Stomach (tissue), 4 donors: Measurements from ENCODE around the gene GRK1.

Source experiments
- POLR2A ChIP-seq, 4 donors: fragments of 450-650 bp; IDR thresholded peaks; one replicate each; pipeline ENCODE4 v1.6.1; 2016; ENCODE audit warnings: antibody characterized with exemption in 4 of 4, control low read depth in 2 of 4, mild to moderate bottlenecking in 1 of 4, moderate library complexity in 1 of 4
- TF ChIP-seq, protein P1 (sequence below), 7 experiments: fragments of 450-650 bp in 4 of 7; fragments of 200-600 bp in 3 of 7; sonication (generic) in 3 of 7; IDR thresholded peaks; one replicate each; pipeline ENCODE4 v1.5.1; 2016 to 2019; ENCODE audit warnings: antibody characterized with exemption in 7 of 7, control low read depth in 2 of 7, mild to moderate bottlenecking in 1 of 7

DNA sequence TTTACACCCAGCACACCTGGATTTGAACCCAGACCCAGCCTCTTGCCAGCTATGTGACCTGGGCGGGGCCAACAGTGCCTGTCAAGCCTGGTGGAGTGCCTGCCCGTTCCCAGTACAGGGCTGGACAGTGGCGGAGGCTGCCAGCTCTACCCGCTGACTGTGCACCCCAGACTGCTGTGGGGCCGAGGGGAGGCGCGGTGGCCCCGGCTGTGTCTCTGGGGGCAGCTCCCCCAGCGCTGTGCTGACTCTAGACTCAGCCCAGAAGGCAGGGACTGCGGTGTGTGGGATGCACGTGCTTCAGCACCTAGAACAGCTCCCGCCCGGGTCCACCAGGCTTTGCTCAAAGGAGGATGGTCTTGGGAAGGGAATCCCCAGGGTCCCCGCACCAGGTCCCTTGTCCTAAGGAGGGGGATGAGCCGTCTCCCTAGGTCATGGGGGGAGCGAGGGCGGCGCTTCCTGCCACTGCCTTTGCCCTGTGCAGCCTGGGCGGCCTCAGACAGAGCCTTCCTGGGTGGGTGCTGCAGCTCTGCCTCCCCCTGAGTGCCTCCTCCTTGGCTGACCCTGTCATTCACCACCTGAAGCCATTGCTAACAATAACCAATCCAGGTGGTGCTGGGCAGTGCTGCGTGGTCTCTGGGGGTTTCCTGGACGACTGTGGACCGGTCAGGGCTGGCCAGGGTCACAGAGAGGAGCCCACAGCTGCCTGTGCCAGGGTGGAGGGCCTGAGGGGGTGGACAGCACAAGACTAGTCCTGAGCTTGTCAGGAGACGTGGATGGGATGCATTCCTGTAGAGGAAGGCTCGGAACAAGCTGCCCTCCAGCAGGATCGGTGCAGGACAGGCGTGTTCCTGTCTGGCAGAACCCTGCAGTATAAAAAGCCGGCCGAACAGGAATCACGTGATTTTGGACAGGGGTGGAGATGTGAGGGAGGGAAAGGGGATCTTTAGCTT is 110.6 kb downstream of the GRK1 start:
- TF ChIP-seq, protein P1, sequence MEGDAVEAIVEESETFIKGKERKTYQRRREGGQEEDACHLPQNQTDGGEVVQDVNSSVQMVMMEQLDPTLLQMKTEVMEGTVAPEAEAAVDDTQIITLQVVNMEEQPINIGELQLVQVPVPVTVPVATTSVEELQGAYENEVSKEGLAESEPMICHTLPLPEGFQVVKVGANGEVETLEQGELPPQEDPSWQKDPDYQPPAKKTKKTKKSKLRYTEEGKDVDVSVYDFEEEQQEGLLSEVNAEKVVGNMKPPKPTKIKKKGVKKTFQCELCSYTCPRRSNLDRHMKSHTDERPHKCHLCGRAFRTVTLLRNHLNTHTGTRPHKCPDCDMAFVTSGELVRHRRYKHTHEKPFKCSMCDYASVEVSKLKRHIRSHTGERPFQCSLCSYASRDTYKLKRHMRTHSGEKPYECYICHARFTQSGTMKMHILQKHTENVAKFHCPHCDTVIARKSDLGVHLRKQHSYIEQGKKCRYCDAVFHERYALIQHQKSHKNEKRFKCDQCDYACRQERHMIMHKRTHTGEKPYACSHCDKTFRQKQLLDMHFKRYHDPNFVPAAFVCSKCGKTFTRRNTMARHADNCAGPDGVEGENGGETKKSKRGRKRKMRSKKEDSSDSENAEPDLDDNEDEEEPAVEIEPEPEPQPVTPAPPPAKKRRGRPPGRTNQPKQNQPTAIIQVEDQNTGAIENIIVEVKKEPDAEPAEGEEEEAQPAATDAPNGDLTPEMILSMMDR (IDR thresholded peaks at IDR 0.05), result no peak
- TF ChIP-seq POLR2A (IDR thresholded peaks at IDR 0.05), result no peak
